Mononuclear cell (primary cell): ENCODE data around the gene FGFR2. TPM values are rescaled to one million over a fixed set of nuclear protein-coding genes. Genes with fewer than 3 reads are reported as not detected.

ENCODE experiments used
- H3K27me3 ChIP-seq: 2 replicates; pipeline ENCODE4 v1.6.0; 2011; ENCODE audit warnings: low read length, control low read depth; ENCODE audit not compliant: insufficient read depth
- H3K4me1 ChIP-seq: 2 replicates; pipeline ENCODE4 v1.5.1; 2011; ENCODE audit warnings: mild to moderate bottlenecking, low read length, control low read depth; ENCODE audit not compliant: insufficient read depth
- H3K4me3 ChIP-seq: 2 replicates; pipeline ENCODE4 v1.5.1; 2011; ENCODE audit warnings: mild to moderate bottlenecking, low read length, moderate library complexity
- H3K9me3 ChIP-seq: 2 replicates; pipeline ENCODE4 v1.5.1; 2011; ENCODE audit warnings: low read depth, mild to moderate bottlenecking, control low read depth, low read length
- total RNA-seq: library from RNA; depleted of rRNA; stranded (reverse); fragments of >200 nt; gene quantifications from one replicate; pipeline ENCODE4 v1.2.3, GENCODE V29; 2012

The FGFR2 gene
- not detected for total RNA-seq

- peaks cover 68% of the 10 kb centered on the region for H3K27me3 ChIP-seq
- H3K9me3 ChIP-seq: no peaks in the 10 kb centered on the region
- H3K4me1 ChIP-seq: no peaks in the 10 kb centered on the region
- no peak within 1 kb of the TSS for H3K4me3 ChIP-seq
These were observed at the start of gene FGFR2 for GRCh38 chr10:121598263-121599249. TSS of gene FGFR2 (minus strand) at chr10:121598444. CDS start at chr10:121593817, 4,627 bp downstream.

DNA sequence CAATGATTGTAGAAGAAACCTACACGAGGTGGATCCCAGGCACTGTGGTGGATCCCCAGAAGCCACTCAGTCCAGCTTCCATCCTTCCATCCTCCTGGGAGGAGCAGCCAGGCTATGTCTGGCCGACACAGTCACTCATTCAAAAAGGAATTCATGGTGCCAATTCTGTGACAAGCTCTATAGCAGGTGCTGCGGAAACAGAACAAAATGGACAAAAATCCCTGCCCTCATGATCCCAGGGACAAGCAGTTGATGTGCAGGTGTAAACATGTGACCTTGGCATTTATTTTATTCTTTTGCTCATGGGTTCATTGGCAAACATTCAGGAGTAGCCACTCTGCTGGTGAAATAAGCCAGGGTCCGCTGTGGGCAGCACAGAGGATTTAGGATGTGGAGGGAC lies 49.2 kb upstream of the FGFR2 start:
- Histone ChIP-seq H3K4me1 (no peaks in the 10 kb centered on the region), H3K9me3 (no peaks in the 10 kb centered on the region), H3K27me3 (no peaks in the 10 kb centered on the region)

DNA sequence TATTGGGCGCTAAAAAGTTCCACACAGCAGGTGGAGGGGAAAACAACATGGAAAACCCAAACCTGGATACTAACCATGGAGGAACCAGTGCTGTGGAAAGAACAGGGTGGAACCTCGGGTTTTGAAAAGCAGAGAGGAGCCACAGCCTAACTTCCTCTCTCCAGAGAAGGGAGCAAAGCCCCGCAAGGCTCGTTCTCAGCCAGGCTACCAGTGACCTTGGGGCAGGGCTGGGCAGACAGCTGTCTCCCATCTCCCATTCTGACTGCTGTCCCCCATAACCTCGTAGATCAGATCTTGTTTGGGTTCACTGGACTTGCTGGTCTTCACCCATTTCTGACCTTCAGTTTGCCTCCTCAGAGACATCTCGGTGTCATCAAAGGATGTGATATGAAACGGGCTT lies 47.5 kb upstream of the FGFR2 start:
- Histone ChIP-seq H3K9me3 (no peaks in the 10 kb centered on the region), H3K27me3 (no peaks in the 10 kb centered on the region), H3K4me1 (no peaks in the 10 kb centered on the region), H3K4me3 (no peak overlapping the region)

More for the DNA sequence above, 49.2 kb upstream of the FGFR2 start:
- H3K4me3 ChIP-seq: no peak overlapping the region

- H3K4me3 ChIP-seq: no peak overlapping the region
- no peaks in the 10 kb centered on the region for H3K27me3 ChIP-seq
- H3K4me1 ChIP-seq: no peaks in the 10 kb centered on the region
- H3K9me3 ChIP-seq: no peaks in the 10 kb centered on the region
These were observed 46.3 kb upstream of the FGFR2 start for GRCh38 chr10:121644501-121644900.

GRCh38 chr10:121640266-121640665 lies 42.0 kb upstream of the FGFR2 start:
- H3K9me3 ChIP-seq: no peaks in the 10 kb centered on the region
- H3K4me3 ChIP-seq: no peak overlapping the region
- H3K27me3 ChIP-seq: no peaks in the 10 kb centered on the region
- H3K4me1 ChIP-seq: no peaks in the 10 kb centered on the region

DNA sequence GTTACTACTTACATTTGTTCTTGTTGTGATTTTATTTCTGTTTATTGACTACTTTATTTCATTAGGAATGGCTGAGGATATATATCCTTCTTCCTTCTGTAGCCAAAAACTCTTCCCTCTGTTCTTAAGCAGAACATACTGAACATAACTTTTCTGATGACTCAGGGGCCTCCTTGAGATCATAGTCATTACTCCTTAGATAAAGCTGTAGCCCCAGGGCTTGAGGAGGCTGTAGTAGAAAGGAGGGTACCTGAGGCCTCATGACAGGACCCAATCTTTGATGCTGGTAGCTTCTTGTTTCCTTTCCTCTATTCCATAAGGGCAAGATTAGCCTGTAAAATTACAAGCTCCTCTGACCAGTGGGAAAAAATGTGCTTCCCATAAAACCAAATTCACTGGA lies 41.2 kb upstream of the FGFR2 start:
- no peaks in the 10 kb centered on the region for H3K9me3 ChIP-seq
- H3K27me3 ChIP-seq: no peaks in the 10 kb centered on the region
- H3K4me3 ChIP-seq: no peak overlapping the region

DNA sequence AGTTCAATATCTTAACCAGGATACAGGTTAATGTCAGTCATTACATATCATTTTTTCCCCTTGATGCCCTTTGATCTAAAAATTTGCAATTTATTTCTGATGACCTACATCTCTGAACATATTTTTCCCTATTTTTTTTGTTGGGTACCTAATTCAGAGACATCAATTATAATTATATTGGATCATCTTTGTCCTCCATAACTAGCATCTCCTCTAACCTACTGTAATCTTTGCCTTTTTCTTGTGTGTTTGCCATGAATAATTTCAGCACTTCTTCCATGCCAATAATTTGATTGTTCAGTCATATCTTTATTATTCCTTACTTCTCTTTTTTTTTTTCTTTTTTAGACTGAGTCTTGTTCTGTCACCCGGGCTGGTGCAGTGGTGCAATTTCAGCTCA lies 39.2 kb upstream of the FGFR2 start:
- no peaks in the 10 kb centered on the region for H3K27me3 ChIP-seq
- H3K4me1 ChIP-seq: no peaks in the 10 kb centered on the region
- H3K4me3 ChIP-seq: no peak overlapping the region
- H3K9me3 ChIP-seq: no peaks in the 10 kb centered on the region

More for the DNA sequence above, 41.2 kb upstream of the FGFR2 start:
- H3K4me1 ChIP-seq: no peaks in the 10 kb centered on the region

GRCh38 chr10:121633056-121633455 lies 34.8 kb upstream of the FGFR2 start:
- Histone ChIP-seq H3K4me3 (no peak overlapping the region), H3K9me3 (no peaks in the 10 kb centered on the region), H3K4me1 (no peaks in the 10 kb centered on the region), H3K27me3 (no peaks in the 10 kb centered on the region)

DNA sequence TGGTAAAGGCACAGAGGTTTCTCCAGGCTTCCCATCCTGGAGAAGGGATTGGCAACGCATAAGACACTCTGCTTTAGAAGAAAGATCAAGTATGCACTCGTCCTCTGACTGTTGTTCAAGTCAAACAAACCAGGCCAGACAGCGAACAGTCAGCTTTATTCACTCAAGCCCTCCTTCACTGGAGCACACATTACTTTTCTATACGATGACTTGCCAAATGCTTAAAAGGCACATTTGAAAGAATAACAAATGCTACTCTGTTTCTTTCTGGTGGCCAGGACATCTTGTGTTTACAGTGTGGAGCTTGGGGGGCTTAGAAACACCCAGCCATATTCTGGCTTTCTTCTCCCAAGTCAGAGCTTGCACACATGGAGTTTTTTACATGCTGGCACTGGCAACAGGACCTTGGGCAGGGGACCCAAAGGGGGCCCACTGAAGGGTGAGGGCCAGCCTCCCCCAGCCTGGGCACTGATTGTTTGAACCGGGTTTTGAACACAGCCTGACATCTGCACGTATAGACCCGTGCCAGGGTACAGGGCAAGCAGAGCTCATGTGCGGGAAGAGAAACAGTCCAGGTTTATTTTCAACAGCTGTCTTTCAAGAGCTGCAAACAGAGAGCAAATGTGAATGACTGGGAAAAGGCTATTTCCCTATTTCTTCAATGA lies 33.3 kb upstream of the FGFR2 start:
- H3K27me3 ChIP-seq: no peaks in the 10 kb centered on the region
- no peaks in the 10 kb centered on the region for H3K4me1 ChIP-seq
- no peak overlapping the region for H3K4me3 ChIP-seq
- H3K9me3 ChIP-seq: no peaks in the 10 kb centered on the region

DNA sequence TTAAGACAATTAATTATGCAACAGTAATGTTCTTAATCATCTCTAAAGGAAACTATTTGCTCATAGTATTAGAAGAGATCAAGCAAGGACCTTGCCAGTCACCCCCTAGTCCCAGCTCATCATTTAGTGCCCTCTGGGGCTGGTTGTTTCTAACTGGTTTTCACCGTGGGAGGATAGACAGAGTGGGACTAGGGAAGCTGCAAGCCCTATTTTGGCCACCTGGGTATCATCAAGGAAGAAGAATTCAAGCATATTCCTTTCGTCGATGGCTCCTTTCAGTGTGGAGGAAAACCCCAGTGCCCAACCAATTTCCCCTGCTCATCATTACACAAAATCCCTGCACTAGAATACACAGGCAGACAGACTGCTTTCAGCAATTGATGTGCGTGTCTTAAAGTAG lies 30.6 kb upstream of the FGFR2 start:
- no peak overlapping the region for H3K4me3 ChIP-seq
- no peaks in the 10 kb centered on the region for H3K9me3 ChIP-seq
- H3K4me1 ChIP-seq: no peaks in the 10 kb centered on the region
- H3K27me3 ChIP-seq: no peaks in the 10 kb centered on the region

DNA sequence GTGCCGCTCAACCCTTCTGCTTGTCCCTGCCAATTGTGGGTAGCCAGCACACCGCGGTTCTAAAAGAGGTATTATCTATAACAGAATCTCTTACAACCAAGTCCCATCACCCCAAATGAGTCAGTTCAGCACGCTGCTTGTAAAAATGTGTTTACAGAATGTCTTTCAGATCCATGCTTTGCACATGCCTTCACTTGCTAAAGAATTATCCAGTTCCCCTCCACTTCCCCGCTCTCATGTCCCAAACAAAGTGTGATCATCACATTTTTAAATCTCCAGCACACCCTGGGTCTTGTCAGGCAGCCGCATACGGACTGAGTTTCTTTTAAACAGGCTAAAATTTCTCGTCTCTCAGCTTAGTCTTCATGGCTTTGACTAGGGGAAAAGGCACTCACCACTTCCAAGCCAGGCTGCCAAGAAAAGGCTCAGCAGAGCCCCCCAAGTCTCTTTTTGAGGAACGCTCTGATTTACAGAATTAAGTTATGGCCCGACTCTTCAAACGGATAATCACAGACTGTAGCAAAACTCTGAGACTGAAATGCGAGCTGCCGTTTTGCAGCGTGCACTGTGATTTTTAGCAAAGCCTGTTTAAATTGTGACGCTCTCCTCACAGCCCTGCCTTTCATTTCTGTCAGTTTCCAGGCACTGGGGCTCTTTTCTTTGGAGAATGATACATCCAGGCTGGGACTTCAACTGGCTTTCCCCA lies 29.8 kb upstream of the FGFR2 start:
- Histone ChIP-seq H3K27me3 (no peaks in the 10 kb centered on the region), H3K4me3 (no peak overlapping the region), H3K4me1 (no peaks in the 10 kb centered on the region), H3K9me3 (no peaks in the 10 kb centered on the region)

GRCh38 chr10:121624836-121625486 lies 26.7 kb upstream of the FGFR2 start:
- Histone ChIP-seq H3K4me3 (no peak overlapping the region), H3K27me3 (no peaks in the 10 kb centered on the region), H3K9me3 (no peaks in the 10 kb centered on the region), H3K4me1 (no peaks in the 10 kb centered on the region)

DNA sequence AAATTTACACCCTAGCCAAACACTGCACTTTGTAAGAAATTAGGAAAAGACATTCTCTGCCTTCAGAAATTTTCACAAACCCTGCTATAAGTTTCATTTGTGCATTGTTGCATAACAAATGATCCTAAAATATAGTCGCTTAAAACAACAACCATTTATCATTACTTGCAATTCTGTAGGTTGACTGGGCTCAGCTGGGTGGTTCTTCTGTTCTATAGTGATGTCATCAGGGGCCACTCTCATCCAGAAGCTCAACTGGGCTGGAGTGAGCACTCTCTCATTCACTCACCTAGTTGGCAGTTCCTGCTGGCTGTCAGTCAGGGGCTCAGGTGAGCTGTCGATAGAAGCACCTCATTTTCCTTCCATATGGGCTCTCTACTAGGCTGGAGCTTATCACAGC lies 20.7 kb upstream of the FGFR2 start:
- H3K4me3 ChIP-seq: no peak overlapping the region
- no peaks in the 10 kb centered on the region for H3K27me3 ChIP-seq
- no peaks in the 10 kb centered on the region for H3K4me1 ChIP-seq
- no peaks in the 10 kb centered on the region for H3K9me3 ChIP-seq

DNA sequence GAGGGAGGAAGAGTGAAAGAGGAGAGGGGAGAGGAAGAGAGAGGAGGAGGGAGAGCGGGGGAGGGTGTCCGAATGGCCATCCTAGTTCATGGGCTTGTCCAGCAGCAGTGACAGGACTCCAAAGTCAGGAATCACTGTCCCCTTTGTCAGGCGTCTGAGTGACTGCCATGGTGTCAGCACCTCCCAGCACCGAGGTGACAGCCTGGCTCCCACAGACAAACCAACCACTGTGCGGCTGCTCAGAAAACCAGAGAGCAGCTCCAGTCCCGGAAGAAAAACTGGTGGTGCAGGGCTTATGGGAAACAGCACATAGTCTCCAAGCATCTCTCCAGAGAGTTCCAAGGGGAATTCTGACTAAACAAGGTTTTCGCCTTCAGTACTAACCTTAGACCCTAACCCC lies 18.9 kb upstream of the FGFR2 start:
- Histone ChIP-seq H3K27me3 (no peaks in the 10 kb centered on the region), H3K4me3 (no peak overlapping the region), H3K9me3 (no peaks in the 10 kb centered on the region), H3K4me1 (no peaks in the 10 kb centered on the region)

- Histone ChIP-seq H3K27me3 (no peaks in the 10 kb centered on the region), H3K4me3 (no peak overlapping the region), H3K4me1 (no peaks in the 10 kb centered on the region), H3K9me3 (no peaks in the 10 kb centered on the region)
These were observed 18.0 kb upstream of the FGFR2 start for GRCh38 chr10:121616291-121616690.
